ENCODE results near the gene PCDHB11.

GRCh38 chr5:141196363-141196762 lies 3.1 kb upstream of the PCDHB11 start:
- no peak for TF ChIP-seq ZNF274 (IDR thresholded peaks at IDR 0.05; ENCODE audit: low read depth, low read length)
- TF ChIP-seq SUZ12 (IDR thresholded peaks at IDR 0.05; ENCODE audit: extremely low read depth, insufficient read depth, insufficient read length) = no peak

Measured in NT2/D1 (cell line).